HepG2 (cell line): Measurements from ENCODE around the gene ABHD1. TPM values are rescaled to one million over a fixed set of nuclear protein-coding genes. Genes with fewer than 3 reads are reported as not detected.

Experiments used
- BCL6 ChIP-seq: IDR thresholded peaks from 2 replicates; pipeline ENCODE4 v1.6.1; 2016; ENCODE audit warnings: missing genetic modification reagents, missing compliant biosample characterization
- CENPT ChIP-seq: sonication (generic); formaldehyde crosslinking; IDR thresholded peaks from 2 replicates; pipeline ENCODE4 v1.8.0; 2022; ENCODE audit warnings: low read depth, mild to moderate bottlenecking, moderate library complexity, missing genetic modification reagents
- DBP ChIP-seq: sonication (generic); formaldehyde crosslinking; IDR thresholded peaks from 2 replicates; pipeline ENCODE4 v1.4.0; 2020; ENCODE audit warnings: missing genetic modification reagents; ENCODE audit errors: not compliant biosample characterization
- DR1 ChIP-seq: sonication (generic); formaldehyde crosslinking; IDR thresholded peaks from 2 replicates; pipeline ENCODE4 v1.8.0; 2021; ENCODE audit warnings: mild to moderate bottlenecking, missing genetic modification reagents, inconsistent platforms
- KMT2A ChIP-seq: sonication (generic); formaldehyde crosslinking; IDR thresholded peaks from 2 replicates; pipeline ENCODE4 v1.4.0; 2020; ENCODE audit warnings: missing genetic modification reagents
- MEF2D ChIP-seq: sonication (generic); formaldehyde crosslinking; IDR thresholded peaks from 2 replicates; pipeline ENCODE4 v1.5.1; 2020; ENCODE audit warnings: mild to moderate bottlenecking, missing genetic modification reagents
- PITX1 ChIP-seq: sonication (generic); formaldehyde crosslinking; IDR thresholded peaks from 2 replicates; pipeline ENCODE4 v1.5.1; 2020; ENCODE audit warnings: mild to moderate bottlenecking, missing genetic modification reagents
- RBFOX2 ChIP-seq: fragments of 200-400 bp; formaldehyde crosslinking; IDR thresholded peaks from 2 replicates; pipeline ENCODE4 v1.6.1; 2017; ENCODE audit warnings: low read depth, mild to moderate bottlenecking, low read length
- SP5 ChIP-seq: IDR thresholded peaks from 2 replicates; pipeline ENCODE4 v1.6.1; 2016; ENCODE audit warnings: low read depth, borderline replicate concordance
- TAF15 ChIP-seq: fragments of 200-400 bp; formaldehyde crosslinking; IDR thresholded peaks from one replicate; pipeline ENCODE4 v1.6.1; 2018; ENCODE audit warnings: mild to moderate bottlenecking, low read depth, low read length; ENCODE audit not compliant: poor library complexity, severe bottlenecking
- YEATS2 ChIP-seq: sonication (generic); formaldehyde crosslinking; IDR thresholded peaks from 2 replicates; pipeline ENCODE4 v1.4.0; 2020; ENCODE audit warnings: missing genetic modification reagents, borderline replicate concordance
- YEATS4 ChIP-seq: sonication (generic); formaldehyde crosslinking; IDR thresholded peaks from 2 replicates; pipeline ENCODE4 v1.4.0; 2020; ENCODE audit warnings: missing genetic modification reagents, borderline replicate concordance
- ZNF224 ChIP-seq: sonication (generic); formaldehyde crosslinking; IDR thresholded peaks from 2 replicates; pipeline ENCODE4 v1.5.0; 2020; ENCODE audit warnings: mild to moderate bottlenecking, missing genetic modification reagents
- ZNF317 ChIP-seq: sonication (generic); formaldehyde crosslinking; IDR thresholded peaks from 2 replicates; pipeline ENCODE4 v1.5.0; 2020; ENCODE audit warnings: mild to moderate bottlenecking, missing genetic modification reagents
- ZNF335 ChIP-seq: sonication (generic); formaldehyde crosslinking; IDR thresholded peaks from 2 replicates; pipeline ENCODE4 v1.4.0; 2020; ENCODE audit warnings: missing genetic modification reagents
- ZNF354B ChIP-seq: sonication (generic); formaldehyde crosslinking; IDR thresholded peaks from 2 replicates; pipeline ENCODE4 v1.8.0; 2022; ENCODE audit warnings: mild to moderate bottlenecking, missing genetic modification reagents
- ZNF543 ChIP-seq: sonication (generic); formaldehyde crosslinking; IDR thresholded peaks from 2 replicates; pipeline ENCODE4 v1.4.0; 2020; ENCODE audit warnings: mild to moderate bottlenecking, missing genetic modification reagents
- ZNF720 ChIP-seq: sonication (generic); formaldehyde crosslinking; IDR thresholded peaks from 2 replicates; pipeline ENCODE4 v1.4.0; 2020; ENCODE audit warnings: missing genetic modification reagents
- ZNF724P ChIP-seq: sonication (generic); formaldehyde crosslinking; IDR thresholded peaks from 2 replicates; pipeline ENCODE4 v1.8.0; 2022; ENCODE audit warnings: missing genetic modification reagents, borderline replicate concordance
- polyA plus RNA-seq, 8 experiments: library from polyadenylated mRNA; depleted of rRNA in 3 of 8; stranded (reverse) in 7 of 8; unstranded in 1 of 8; fragments of >200 nt; fragmentation: Illumina TruSeq in 4 of 8; extraction: Trizol in 4 of 8; gene quantifications; 2 replicates each; pipeline versions ENCODE4 v1.2.1 to v1.2.3, GENCODE V29; 2011 to 2016; ENCODE audit warnings: low read depth in 4 of 8, missing spikeins in 1 of 8, mixed read lengths in 1 of 8; ENCODE audit not compliant: insufficient read depth in 1 of 8
- total RNA-seq, 5 experiments: library from RNA; depleted of rRNA; stranded (reverse); fragments of >200 nt; fragmentation: Illumina TruSeq; extraction: Trizol; gene quantifications; 2 replicates each; pipeline ENCODE4 v1.2.3, GENCODE V29; 2016; ENCODE audit warnings: low read depth in 1 of 5
- TF ChIP-seq, protein P1 (sequence below): sonication (generic); formaldehyde crosslinking; IDR thresholded peaks from 2 replicates; pipeline ENCODE4 v1.4.0; 2020; ENCODE audit warnings: missing genetic modification reagents
- TF ChIP-seq, protein P2 (sequence below): sonication (generic); formaldehyde crosslinking; IDR thresholded peaks from 2 replicates; pipeline ENCODE4 v1.4.0; 2020; ENCODE audit warnings: missing genetic modification reagents
- TF ChIP-seq, protein P3 (sequence below), 2 experiments: fragments of 450-650 bp in 1 of 2; sonication (generic) in 1 of 2; formaldehyde crosslinking; IDR thresholded peaks; 2 replicates each; pipeline versions ENCODE4 v1.5.0 to v1.8.0; 2020 to 2022; ENCODE audit warnings: mild to moderate bottlenecking in 1 of 2, missing genetic modification reagents in 1 of 2

ABHD1 gene
- total and polyA plus RNA-seq, 2 of the 13 experiments (the other 11 are each of a cell fraction or from before 2014, with no cell fraction given), result 0.04 to 0.81 TPM

DNA sequence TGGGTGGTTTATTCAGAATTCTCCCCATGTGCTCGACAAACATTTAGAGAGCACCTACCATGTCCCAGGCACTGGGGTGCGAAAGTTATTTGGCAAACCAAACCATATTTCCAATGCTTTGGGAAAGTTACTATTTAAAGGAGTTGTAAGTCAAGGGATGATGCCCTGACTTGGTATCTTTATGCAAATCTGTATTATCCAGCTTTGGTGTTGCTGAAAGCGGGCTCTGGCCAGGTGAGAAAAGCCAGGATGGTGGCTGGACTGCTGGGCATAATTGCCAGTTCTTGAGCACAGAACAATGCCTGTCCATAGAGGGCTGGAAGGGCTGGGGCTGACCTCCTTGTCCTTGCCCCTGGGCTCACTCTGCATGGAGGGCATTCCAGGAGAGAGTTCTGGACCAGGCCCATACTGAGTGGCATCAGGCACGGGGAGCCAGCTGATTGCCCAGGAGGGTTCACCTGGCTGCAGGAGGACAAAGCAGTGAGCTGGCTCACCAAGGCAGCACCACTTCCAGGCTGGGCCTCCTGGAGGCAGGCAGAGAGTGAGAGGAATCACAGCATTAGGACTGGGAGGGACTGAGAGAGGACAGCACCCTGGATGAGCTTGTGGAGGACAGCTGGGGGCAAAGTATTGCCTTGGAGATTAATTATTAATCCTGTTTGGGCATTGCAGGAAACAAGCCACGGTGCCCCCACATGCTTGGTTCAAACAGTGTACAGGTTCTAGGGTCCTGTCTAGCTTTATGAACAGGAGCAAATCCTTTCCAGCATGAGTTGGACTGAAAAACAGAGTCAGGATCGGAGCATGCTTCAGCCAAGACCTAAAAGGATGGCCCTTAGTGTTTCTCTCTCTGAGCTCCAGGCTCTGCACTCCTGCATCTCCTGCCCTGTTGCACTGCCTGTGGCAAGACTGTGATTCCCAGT lies 29.9 kb upstream of the ABHD1 start (continued):
- TF ChIP-seq, protein P1, sequence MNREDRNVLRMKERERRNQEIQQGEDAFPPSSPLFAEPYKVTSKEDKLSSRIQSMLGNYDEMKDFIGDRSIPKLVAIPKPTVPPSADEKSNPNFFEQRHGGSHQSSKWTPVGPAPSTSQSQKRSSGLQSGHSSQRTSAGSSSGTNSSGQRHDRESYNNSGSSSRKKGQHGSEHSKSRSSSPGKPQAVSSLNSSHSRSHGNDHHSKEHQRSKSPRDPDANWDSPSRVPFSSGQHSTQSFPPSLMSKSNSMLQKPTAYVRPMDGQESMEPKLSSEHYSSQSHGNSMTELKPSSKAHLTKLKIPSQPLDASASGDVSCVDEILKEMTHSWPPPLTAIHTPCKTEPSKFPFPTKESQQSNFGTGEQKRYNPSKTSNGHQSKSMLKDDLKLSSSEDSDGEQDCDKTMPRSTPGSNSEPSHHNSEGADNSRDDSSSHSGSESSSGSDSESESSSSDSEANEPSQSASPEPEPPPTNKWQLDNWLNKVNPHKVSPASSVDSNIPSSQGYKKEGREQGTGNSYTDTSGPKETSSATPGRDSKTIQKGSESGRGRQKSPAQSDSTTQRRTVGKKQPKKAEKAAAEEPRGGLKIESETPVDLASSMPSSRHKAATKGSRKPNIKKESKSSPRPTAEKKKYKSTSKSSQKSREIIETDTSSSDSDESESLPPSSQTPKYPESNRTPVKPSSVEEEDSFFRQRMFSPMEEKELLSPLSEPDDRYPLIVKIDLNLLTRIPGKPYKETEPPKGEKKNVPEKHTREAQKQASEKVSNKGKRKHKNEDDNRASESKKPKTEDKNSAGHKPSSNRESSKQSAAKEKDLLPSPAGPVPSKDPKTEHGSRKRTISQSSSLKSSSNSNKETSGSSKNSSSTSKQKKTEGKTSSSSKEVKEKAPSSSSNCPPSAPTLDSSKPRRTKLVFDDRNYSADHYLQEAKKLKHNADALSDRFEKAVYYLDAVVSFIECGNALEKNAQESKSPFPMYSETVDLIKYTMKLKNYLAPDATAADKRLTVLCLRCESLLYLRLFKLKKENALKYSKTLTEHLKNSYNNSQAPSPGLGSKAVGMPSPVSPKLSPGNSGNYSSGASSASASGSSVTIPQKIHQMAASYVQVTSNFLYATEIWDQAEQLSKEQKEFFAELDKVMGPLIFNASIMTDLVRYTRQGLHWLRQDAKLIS (CRISPR knock-in tag), result peak; percentile 83; the same call in 1 of the 2 replicates
- peak; percentile 71 for TF ChIP-seq SP5
- peak; percentile 96 for TF ChIP-seq PITX1 (CRISPR knock-in tag)
- TF ChIP-seq ZNF724P (CRISPR knock-in tag), result 0 out of 2 replicates have a peak, but pooled peaks have one; percentile 12
- peak; percentile 36; the same call in 1 of the 2 replicates for TF ChIP-seq KMT2A (CRISPR knock-in tag)
- no peak for TF ChIP-seq ZNF354B (CRISPR knock-in tag)
- TF ChIP-seq ZNF335 (CRISPR knock-in tag), result peak; percentile 75; the same call in 1 of the 2 replicates
- peak; percentile 32; the same call in 1 of the 2 replicates for TF ChIP-seq ZNF543
- TF ChIP-seq ZNF317, result peak; percentile 37; the same call in 1 of the 2 replicates
- TF ChIP-seq ZNF224, result no peak
- TF ChIP-seq DR1 (CRISPR knock-in tag), result peak; percentile 30; the same call in 1 of the 2 replicates
- TF ChIP-seq DBP, result no peak
- TF ChIP-seq CENPT (CRISPR knock-in tag), result 0 out of 2 replicates have a peak, but pooled peaks have one; percentile 5
- TF ChIP-seq, protein P2, sequence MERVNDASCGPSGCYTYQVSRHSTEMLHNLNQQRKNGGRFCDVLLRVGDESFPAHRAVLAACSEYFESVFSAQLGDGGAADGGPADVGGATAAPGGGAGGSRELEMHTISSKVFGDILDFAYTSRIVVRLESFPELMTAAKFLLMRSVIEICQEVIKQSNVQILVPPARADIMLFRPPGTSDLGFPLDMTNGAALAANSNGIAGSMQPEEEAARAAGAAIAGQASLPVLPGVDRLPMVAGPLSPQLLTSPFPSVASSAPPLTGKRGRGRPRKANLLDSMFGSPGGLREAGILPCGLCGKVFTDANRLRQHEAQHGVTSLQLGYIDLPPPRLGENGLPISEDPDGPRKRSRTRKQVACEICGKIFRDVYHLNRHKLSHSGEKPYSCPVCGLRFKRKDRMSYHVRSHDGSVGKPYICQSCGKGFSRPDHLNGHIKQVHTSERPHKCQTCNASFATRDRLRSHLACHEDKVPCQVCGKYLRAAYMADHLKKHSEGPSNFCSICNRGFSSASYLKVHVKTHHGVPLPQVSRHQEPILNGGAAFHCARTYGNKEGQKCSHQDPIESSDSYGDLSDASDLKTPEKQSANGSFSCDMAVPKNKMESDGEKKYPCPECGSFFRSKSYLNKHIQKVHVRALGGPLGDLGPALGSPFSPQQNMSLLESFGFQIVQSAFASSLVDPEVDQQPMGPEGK (CRISPR knock-in tag), result peak; percentile 98
- TF ChIP-seq BCL6 (CRISPR knock-in tag), result peak; percentile 48
- no peak for TF ChIP-seq ZNF720 (CRISPR knock-in tag)
- peak; percentile 56 for TF ChIP-seq RBFOX2
- TF ChIP-seq, protein P3, sequence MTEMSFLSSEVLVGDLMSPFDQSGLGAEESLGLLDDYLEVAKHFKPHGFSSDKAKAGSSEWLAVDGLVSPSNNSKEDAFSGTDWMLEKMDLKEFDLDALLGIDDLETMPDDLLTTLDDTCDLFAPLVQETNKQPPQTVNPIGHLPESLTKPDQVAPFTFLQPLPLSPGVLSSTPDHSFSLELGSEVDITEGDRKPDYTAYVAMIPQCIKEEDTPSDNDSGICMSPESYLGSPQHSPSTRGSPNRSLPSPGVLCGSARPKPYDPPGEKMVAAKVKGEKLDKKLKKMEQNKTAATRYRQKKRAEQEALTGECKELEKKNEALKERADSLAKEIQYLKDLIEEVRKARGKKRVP (CRISPR knock-in tag; IDR thresholded peaks at IDR 0.05), result peak in 1 of 2 experiments; percentile 61; a peak in 2 of 4 replicates
- peak; percentile 44 for TF ChIP-seq MEF2D
- peak; percentile 78 for TF ChIP-seq YEATS4
- peak; percentile 69 for TF ChIP-seq YEATS2 (CRISPR knock-in tag)
- TF ChIP-seq TAF15, result no peak
